ENCODE results near the gene KMT2C.
A peak's percentile ranks its signal among the peaks of the same experiment; 100 is the strongest.

Gene KMT2C

DNA sequence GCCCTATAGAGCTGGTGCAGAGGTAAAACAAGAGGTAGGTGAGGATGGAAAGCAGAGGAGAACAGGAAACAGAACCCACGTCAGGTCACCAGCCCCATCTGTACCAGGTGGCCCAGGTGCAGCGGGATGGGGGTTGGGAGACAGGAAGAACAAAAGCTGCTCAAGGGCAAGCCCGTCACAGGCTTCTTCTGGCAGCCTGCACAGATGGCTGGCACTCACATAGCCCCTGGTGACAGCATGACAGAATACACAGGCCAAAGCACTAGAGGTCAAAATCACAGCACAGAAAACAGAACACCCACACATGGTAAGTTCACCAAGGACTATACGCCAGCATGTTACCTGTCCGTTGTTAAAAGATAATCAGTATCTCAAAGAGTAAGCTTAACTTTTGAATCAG, 283.5 kb downstream of the KMT2C start:
- H3K27ac ChIP-seq (ENCODE audit: low read depth, low read length), result no peak overlapping the region
- H3K4me1 ChIP-seq (ENCODE audit: control insufficient read depth, insufficient read depth, low read length), result no peaks in the 10 kb centered on the region
- H3K36me3 ChIP-seq (ENCODE audit: control insufficient read depth, insufficient read depth, low read length), result peaks cover 90% of the 10 kb centered on the region
- no peak overlapping the region for H3K9ac ChIP-seq (ENCODE audit: low read depth, low read length)
- no peak overlapping the region for H3K4me3 ChIP-seq (ENCODE audit: low read depth, low read length)
- no peaks in the 10 kb centered on the region for H3K27me3 ChIP-seq (ENCODE audit: control insufficient read depth, insufficient read depth, low read length)
- H3K9me3 ChIP-seq (ENCODE audit: control insufficient read depth, insufficient read depth, low read length), result no peaks in the 10 kb centered on the region

DNA sequence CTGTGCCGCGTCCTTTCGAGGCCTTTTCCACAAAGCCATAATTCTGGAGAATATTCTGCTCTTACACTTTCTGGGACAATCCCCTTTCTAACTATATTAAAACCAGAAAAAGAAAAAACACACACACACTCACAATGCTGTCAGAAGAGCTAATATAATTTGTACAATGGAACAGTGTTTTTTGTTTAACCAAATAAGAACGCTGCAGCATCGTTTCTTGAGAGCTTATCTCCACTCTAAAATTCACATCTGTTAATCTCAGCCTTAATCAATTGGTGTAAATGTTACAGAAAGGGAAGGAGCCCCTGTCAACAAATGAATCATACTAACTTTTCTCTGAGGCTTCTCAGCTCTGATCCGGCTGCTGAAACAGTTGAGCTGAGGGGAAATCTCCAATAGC, 286.4 kb downstream of the KMT2C start:
- Histone ChIP-seq H3K9me3 (ENCODE audit: control insufficient read depth, insufficient read depth, low read length) (no peaks in the 10 kb centered on the region), H3K4me3 (ENCODE audit: low read depth, low read length) (no peak overlapping the region), H3K27me3 (ENCODE audit: control insufficient read depth, insufficient read depth, low read length) (no peaks in the 10 kb centered on the region), H3K36me3 (ENCODE audit: control insufficient read depth, insufficient read depth, low read length) (peaks cover 95% of the 10 kb centered on the region), H3K9ac (ENCODE audit: low read depth, low read length) (no peak overlapping the region), H3K27ac (ENCODE audit: low read depth, low read length) (no peak overlapping the region), H3K4me1 (ENCODE audit: control insufficient read depth, insufficient read depth, low read length) (no peaks in the 10 kb centered on the region)

DNA sequence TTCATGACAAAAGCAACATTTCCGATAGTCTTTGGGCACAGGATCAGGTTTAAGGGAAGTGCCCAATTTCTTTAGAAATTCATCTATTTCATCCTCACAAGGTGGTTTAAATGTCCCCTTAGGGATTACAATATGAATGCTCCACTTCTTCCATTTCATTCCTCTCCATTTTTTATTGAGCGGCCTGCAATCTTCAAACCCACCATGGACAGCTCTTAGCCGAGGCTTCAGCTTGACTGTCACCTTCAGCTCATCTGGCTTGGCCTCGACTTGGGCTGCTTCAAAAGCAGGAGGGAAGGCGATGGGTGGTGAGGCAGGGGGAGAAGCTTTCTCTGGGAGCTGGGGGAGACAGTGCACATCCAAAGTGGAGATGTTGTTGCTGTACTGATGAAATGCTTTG, 287.1 kb downstream of the KMT2C start:
- Histone ChIP-seq H3K36me3 (ENCODE audit: control insufficient read depth, insufficient read depth, low read length) (peaks cover 95% of the 10 kb centered on the region), H3K4me3 (ENCODE audit: low read depth, low read length) (no peak overlapping the region), H3K9me3 (ENCODE audit: control insufficient read depth, insufficient read depth, low read length) (no peaks in the 10 kb centered on the region), H3K27ac (ENCODE audit: low read depth, low read length) (no peak overlapping the region), H3K9ac (ENCODE audit: low read depth, low read length) (no peak overlapping the region), H3K27me3 (ENCODE audit: control insufficient read depth, insufficient read depth, low read length) (no peaks in the 10 kb centered on the region), H3K4me1 (ENCODE audit: control insufficient read depth, insufficient read depth, low read length) (no peaks in the 10 kb centered on the region)

DNA sequence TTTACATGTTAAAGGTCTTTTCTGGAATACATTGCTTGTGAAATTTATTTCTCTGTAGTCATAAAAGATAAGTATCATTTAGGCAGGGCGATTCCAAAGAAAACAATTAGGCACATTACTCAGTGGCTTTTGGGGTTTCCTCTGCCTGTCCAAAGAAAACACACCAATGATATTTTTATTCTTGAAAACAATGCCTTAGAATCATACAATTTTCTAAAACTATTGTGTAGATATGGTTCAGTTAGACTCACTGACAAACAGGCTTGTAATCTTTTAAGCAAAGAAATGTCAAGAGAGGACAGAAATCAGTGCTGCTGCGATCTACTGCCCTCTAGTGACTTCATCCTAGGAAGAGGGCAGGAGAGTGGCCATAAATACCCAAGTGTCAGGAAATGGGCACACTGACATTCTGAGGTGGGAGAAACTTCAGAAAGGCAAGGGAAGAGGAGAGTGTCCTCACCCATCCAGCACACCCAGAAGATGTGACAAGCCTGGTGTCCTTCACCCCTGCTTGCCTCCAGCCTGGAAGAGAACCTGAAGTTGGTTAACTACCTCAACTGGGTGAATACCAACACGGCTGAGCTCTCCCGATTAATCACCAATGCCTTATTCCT, 289.8 kb downstream of the KMT2C start:
- H3K36me3 ChIP-seq (ENCODE audit: control insufficient read depth, insufficient read depth, low read length), result peaks cover 78% of the 10 kb centered on the region
- no peaks in the 10 kb centered on the region for H3K27me3 ChIP-seq (ENCODE audit: control insufficient read depth, insufficient read depth, low read length)
- no peak overlapping the region for H3K27ac ChIP-seq (ENCODE audit: low read depth, low read length)
- H3K9ac ChIP-seq (ENCODE audit: low read depth, low read length), result no peak overlapping the region
- H3K9me3 ChIP-seq (ENCODE audit: control insufficient read depth, insufficient read depth, low read length), result no peaks in the 10 kb centered on the region
- no peak overlapping the region for H3K4me3 ChIP-seq (ENCODE audit: low read depth, low read length)
- no peaks in the 10 kb centered on the region for H3K4me1 ChIP-seq (ENCODE audit: control insufficient read depth, insufficient read depth, low read length)

DNA sequence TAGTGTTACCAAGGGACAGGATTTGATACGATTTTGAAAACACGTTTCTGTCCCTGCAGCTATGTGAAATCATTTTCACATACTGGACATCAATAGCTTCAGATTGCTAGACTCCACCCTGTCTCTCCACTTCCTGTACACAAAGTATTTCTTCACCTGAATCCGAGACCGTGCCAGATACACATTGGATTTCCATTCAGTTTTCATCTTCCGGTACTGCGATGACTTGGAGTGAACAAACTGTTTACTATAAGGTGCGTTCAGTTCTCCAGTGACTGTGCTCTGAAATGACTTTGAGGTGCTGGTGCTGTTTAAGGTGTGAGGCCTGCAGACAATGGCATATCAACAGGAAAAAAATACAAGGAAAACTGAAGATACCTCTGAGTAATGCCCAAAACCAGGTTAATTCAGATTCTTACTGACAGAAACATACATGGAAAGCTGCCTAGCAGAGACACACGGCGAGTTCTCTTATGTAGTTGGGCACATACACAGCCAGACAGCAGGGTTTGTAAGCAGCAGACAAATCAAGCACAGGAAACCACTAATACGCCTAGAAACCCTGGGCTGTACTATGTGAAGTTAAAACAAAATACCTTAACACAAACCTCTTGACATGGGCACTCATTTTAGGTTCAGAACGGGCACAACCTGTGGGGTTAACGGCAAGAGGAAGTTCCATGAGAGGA, 291.1 kb downstream of the KMT2C start:
- Histone ChIP-seq H3K36me3 (ENCODE audit: control insufficient read depth, insufficient read depth, low read length) (peaks cover 74% of the 10 kb centered on the region), H3K27me3 (ENCODE audit: control insufficient read depth, insufficient read depth, low read length) (no peaks in the 10 kb centered on the region), H3K27ac (ENCODE audit: low read depth, low read length) (no peak overlapping the region), H3K9me3 (ENCODE audit: control insufficient read depth, insufficient read depth, low read length) (no peaks in the 10 kb centered on the region), H3K9ac (ENCODE audit: low read depth, low read length) (no peak overlapping the region), H3K4me3 (ENCODE audit: low read depth, low read length) (no peak overlapping the region), H3K4me1 (ENCODE audit: control insufficient read depth, insufficient read depth, low read length) (no peaks in the 10 kb centered on the region)

DNA sequence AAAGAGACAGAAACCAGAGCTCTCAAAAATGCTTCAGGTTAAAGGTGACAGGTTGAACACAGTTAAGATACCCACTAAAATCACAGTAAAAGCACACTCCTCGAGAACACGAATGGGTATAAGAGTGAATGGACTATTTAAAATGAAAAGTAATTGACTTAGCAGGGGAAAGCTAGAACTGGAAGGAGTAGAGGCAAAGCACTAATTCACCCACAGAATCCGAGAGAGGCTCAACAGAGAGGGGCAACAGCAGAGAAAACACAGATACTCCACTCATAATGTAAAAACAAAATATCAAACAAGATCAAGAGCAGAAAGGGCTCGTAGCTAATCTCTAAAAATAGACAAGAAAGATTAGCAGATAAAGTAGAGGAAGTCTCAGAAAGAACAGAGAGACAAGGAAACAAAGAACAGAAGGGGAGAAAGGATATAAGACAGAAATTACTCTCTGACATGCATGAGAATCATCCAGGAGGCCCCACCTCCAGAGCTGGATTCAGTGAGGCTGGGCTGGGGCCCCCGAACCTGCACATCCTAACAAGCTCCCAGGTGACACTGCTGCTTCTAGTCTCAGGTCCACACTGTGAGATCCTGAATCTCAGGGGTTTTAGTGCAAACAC, 292.7 kb downstream of the KMT2C start:
- H3K27me3 ChIP-seq (ENCODE audit: control insufficient read depth, insufficient read depth, low read length), result no peaks in the 10 kb centered on the region
- no peak overlapping the region for H3K4me3 ChIP-seq (ENCODE audit: low read depth, low read length)
- H3K27ac ChIP-seq (ENCODE audit: low read depth, low read length), result no peak overlapping the region
- no peaks in the 10 kb centered on the region for H3K4me1 ChIP-seq (ENCODE audit: control insufficient read depth, insufficient read depth, low read length)
- H3K9ac ChIP-seq (ENCODE audit: low read depth, low read length), result no peak overlapping the region
- H3K9me3 ChIP-seq (ENCODE audit: control insufficient read depth, insufficient read depth, low read length), result no peaks in the 10 kb centered on the region
- H3K36me3 ChIP-seq (ENCODE audit: control insufficient read depth, insufficient read depth, low read length), result peaks cover 74% of the 10 kb centered on the region

DNA sequence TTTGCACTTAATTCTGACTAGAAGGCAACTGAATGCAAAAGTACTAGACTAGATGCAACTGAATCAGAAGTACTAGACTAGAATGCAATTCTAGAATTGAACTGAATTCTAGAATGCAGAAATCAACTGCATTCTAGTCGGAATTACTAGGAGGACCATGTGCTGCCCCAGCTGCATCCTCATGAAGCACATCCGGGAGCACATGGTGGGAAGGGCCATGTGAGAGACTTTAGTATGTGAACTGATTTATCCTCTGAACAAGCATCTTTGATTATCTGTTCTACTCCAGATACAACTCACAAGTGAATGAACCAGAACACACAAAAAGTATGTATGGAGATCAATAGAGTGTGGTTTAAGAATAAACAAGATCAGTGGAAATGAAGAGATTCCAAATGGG, 295.2 kb downstream of the KMT2C start:
- Histone ChIP-seq H3K4me3 (ENCODE audit: low read depth, low read length) (no peak overlapping the region), H3K36me3 (ENCODE audit: control insufficient read depth, insufficient read depth, low read length) (peaks cover 63% of the 10 kb centered on the region), H3K27ac (ENCODE audit: low read depth, low read length) (no peak overlapping the region), H3K27me3 (ENCODE audit: control insufficient read depth, insufficient read depth, low read length) (no peaks in the 10 kb centered on the region), H3K4me1 (ENCODE audit: control insufficient read depth, insufficient read depth, low read length) (no peaks in the 10 kb centered on the region), H3K9ac (ENCODE audit: low read depth, low read length) (no peak overlapping the region), H3K9me3 (ENCODE audit: control insufficient read depth, insufficient read depth, low read length) (no peaks in the 10 kb centered on the region)

DNA sequence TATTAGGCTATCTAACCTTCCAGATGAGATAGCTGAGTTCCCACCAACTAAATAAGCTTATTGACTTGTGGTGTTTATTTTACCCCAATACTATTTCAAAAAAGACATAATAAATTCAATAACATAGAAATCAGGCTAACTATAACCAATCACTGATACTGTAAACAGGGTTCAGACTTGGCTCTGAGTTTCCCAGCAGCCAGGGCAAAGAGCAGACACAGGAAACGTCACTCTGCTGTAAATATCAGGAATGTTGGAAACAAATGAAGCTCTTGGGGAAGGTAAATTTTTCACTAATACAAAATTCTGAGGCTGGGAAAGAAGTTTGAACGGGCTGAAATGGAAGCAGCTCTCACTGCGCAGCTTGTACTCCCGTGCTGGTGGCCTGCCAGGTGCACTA, 295.7 kb downstream of the KMT2C start:
- H3K27me3 ChIP-seq (ENCODE audit: control insufficient read depth, insufficient read depth, low read length), result no peaks in the 10 kb centered on the region
- no peaks in the 10 kb centered on the region for H3K9me3 ChIP-seq (ENCODE audit: control insufficient read depth, insufficient read depth, low read length)
- H3K9ac ChIP-seq (ENCODE audit: low read depth, low read length), result no peak overlapping the region
- H3K4me1 ChIP-seq (ENCODE audit: control insufficient read depth, insufficient read depth, low read length), result no peaks in the 10 kb centered on the region
- no peak overlapping the region for H3K27ac ChIP-seq (ENCODE audit: low read depth, low read length)
- peaks cover 58% of the 10 kb centered on the region for H3K36me3 ChIP-seq (ENCODE audit: control insufficient read depth, insufficient read depth, low read length)
- no peak overlapping the region for H3K4me3 ChIP-seq (ENCODE audit: low read depth, low read length)

DNA sequence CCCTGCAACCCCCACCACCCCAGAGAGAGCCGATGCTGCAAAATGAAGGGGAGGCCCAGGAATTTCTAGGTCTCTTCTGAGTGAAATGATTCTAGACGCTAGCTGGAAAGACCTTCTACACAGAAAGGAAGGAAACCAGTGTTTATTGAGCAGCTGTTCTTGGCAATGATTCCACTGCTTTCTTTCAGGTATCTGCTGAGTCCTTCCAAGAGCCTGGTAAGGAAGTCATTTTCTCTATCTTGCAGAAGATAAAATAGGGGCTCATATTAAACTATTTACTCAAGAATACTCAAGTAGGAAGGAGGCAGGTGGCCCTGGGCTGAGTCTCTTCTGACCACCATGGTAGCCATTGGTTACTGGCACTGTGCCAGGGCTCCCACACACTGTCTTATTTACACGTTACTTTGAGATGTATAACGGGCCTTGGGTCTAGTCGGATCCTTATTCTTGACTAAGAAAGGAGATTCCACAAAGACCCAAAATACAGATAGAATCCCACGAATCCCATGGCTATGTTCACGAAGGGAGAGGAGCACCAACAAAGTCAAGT, 298.3 kb downstream of the KMT2C start:
- Histone ChIP-seq H3K9ac (ENCODE audit: low read depth, low read length) (no peak overlapping the region), H3K27me3 (ENCODE audit: control insufficient read depth, insufficient read depth, low read length) (no peaks in the 10 kb centered on the region), H3K9me3 (ENCODE audit: control insufficient read depth, insufficient read depth, low read length) (no peaks in the 10 kb centered on the region), H3K36me3 (ENCODE audit: control insufficient read depth, insufficient read depth, low read length) (peaks cover 42% of the 10 kb centered on the region), H3K4me3 (ENCODE audit: low read depth, low read length) (no peak overlapping the region), H3K27ac (ENCODE audit: low read depth, low read length) (no peak overlapping the region), H3K4me1 (ENCODE audit: control insufficient read depth, insufficient read depth, low read length) (no peaks in the 10 kb centered on the region)

DNA sequence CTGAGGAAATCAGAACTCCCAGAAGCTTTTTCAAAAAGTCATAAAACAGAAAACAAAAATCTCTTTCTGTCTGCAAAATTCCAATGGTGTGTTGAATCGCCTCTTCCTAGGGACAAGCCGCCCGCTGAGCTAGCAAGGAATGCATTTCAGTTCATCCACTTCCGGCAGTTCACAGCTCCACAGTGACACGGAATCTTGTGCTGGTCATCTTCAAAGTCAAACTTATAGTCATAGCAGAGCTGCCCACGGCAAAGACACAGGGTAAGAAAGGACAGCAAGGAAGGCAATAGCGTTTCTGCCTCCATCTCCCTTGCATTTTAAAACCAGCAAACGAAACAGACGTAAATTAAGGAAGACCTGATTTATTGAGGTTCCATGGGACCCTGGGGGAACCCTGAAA, 299.1 kb downstream of the KMT2C start:
- Histone ChIP-seq H3K27ac (ENCODE audit: low read depth, low read length) (peak overlapping the region; percentile 10), H3K27me3 (ENCODE audit: control insufficient read depth, insufficient read depth, low read length) (no peaks in the 10 kb centered on the region), H3K4me1 (ENCODE audit: control insufficient read depth, insufficient read depth, low read length) (no peaks in the 10 kb centered on the region), H3K36me3 (ENCODE audit: control insufficient read depth, insufficient read depth, low read length) (peaks cover 44% of the 10 kb centered on the region), H3K4me3 (ENCODE audit: low read depth, low read length) (no peak overlapping the region), H3K9ac (ENCODE audit: low read depth, low read length) (no peak overlapping the region), H3K9me3 (ENCODE audit: control insufficient read depth, insufficient read depth, low read length) (no peaks in the 10 kb centered on the region)

DNA sequence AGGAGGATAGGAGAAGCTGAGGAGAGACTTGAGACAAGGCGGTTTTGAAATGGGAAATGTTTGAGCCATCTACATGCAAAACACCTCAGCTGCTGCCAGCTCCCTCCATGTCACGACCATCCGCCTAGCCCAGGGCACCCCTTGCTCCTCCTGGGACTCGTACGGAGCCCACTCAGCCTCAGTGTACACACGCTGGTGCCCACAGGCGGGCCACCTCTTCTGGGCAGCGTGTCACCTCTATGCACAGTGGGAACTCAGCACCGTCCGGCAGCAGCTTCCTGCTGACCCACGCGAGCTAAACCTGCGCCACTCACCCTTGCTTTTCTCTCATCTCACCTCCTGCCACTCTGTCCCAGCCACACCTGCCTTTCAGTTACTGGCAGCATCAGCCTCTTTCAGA, 302.0 kb downstream of the KMT2C start:
- no peaks in the 10 kb centered on the region for H3K9me3 ChIP-seq (ENCODE audit: control insufficient read depth, insufficient read depth, low read length)
- no peaks in the 10 kb centered on the region for H3K27me3 ChIP-seq (ENCODE audit: control insufficient read depth, insufficient read depth, low read length)
- peaks cover 39% of the 10 kb centered on the region for H3K36me3 ChIP-seq (ENCODE audit: control insufficient read depth, insufficient read depth, low read length)
- no peak overlapping the region for H3K27ac ChIP-seq (ENCODE audit: low read depth, low read length)
- H3K4me3 ChIP-seq (ENCODE audit: low read depth, low read length), result no peak overlapping the region
- no peaks in the 10 kb centered on the region for H3K4me1 ChIP-seq (ENCODE audit: control insufficient read depth, insufficient read depth, low read length)
- H3K9ac ChIP-seq (ENCODE audit: low read depth, low read length), result no peak overlapping the region

Measured in HUES48 (cell line).